ENCODE data around the gene UBN1.
"Not testable (repeated sequence)": the region's sequence is repeated elsewhere in the genome, so short reads cannot be mapped to it uniquely, and the experiment has no call there.

Gene UBN1

GRCh38 chr16:4886151-4886550 lies 38.9 kb downstream of the UBN1 start:
- no peak for ATAC-seq

- ATAC-seq, result no peak
Observed at GRCh38 chr16:4888428-4889135, 41.3 kb downstream of the UBN1 start.

- no peak for ATAC-seq
Observed at GRCh38 chr16:4890026-4890425, 42.7 kb downstream of the UBN1 start.

- no peak for ATAC-seq
Observed at GRCh38 chr16:4890686-4891085, 43.4 kb downstream of the UBN1 start.

- no peak for ATAC-seq
Observed at GRCh38 chr16:4891097-4891885, 44.0 kb downstream of the UBN1 start.

GRCh38 chr16:4891886-4892216 lies 44.6 kb downstream of the UBN1 start:
- no peak for ATAC-seq

- no peak for ATAC-seq
Observed at GRCh38 chr16:4892361-4893102, 45.3 kb downstream of the UBN1 start.

GRCh38 chr16:4893103-4893862 lies 46.0 kb downstream of the UBN1 start:
- no peak for ATAC-seq

- ATAC-seq, result no peak
Observed at GRCh38 chr16:4894276-4895150, 47.2 kb downstream of the UBN1 start.

GRCh38 chr16:4895366-4895765 lies 48.1 kb downstream of the UBN1 start:
- ATAC-seq, result no peak

GRCh38 chr16:4896761-4897160 lies 49.5 kb downstream of the UBN1 start:
- not testable (repeated sequence) for ATAC-seq

GRCh38 chr16:4897328-4897727 lies 50.0 kb downstream of the UBN1 start:
- ATAC-seq, result no peak

GRCh38 chr16:4898811-4899473 lies 51.7 kb downstream of the UBN1 start:
- no peak for ATAC-seq

GRCh38 chr16:4899474-4899846 lies 52.2 kb downstream of the UBN1 start:
- ATAC-seq, result no peak

- ATAC-seq, result no peak
Observed at GRCh38 chr16:4900036-4900435, 52.8 kb downstream of the UBN1 start.

- ATAC-seq, result no peak
Observed at GRCh38 chr16:4900750-4901149, 53.5 kb downstream of the UBN1 start.

GRCh38 chr16:4902038-4902437 lies 54.8 kb downstream of the UBN1 start:
- no peak for ATAC-seq

- ATAC-seq, result no peak
Observed at GRCh38 chr16:4904108-4904941, 57.0 kb downstream of the UBN1 start.

GRCh38 chr16:4904942-4905615 lies 57.8 kb downstream of the UBN1 start:
- no peak for ATAC-seq

GRCh38 chr16:4908854-4909401 lies 61.6 kb downstream of the UBN1 start:
- ATAC-seq, result no peak

All from activated CD4-positive, CD25-positive, alpha-beta regulatory T cell treated with anti-CD3 and anti-CD28 coated beads, Interleukin-2, amount 50 U/mL, for 24 hours (primary cell).